CD14-positive monocyte (primary cell): ENCODE results near the gene CCDC12. TPM values are rescaled to one million over a fixed set of nuclear protein-coding genes. Genes with fewer than 3 reads are reported as not detected.

Experiments
- DNase-seq, 3 donors: peaks; one replicate each; pipeline ENCODE4 v3.0.0-alpha.2; 2011 to 2022
- H2AFZ ChIP-seq: 2 replicates; pipeline ENCODE4 v1.6.0; 2012; ENCODE audit warnings: mild to moderate bottlenecking, low read depth, low read length, inconsistent platforms; ENCODE audit not compliant: insufficient read depth, poor library complexity, severe bottlenecking
- H3K27ac ChIP-seq, 2 donors: 1 replicate in 1 of 2; 2 replicates in 1 of 2; pipeline ENCODE4 v1.5.1; 2012 to 2013; ENCODE audit warnings: low read length in 2 of 2, control low read depth in 1 of 2, inconsistent platforms in 1 of 2, low read depth in 1 of 2, mild to moderate bottlenecking in 1 of 2
- H3K27me3 ChIP-seq, 2 donors: one replicate each; pipeline versions ENCODE4 v1.6.0 to v1.6.1; 2011 to 2013; ENCODE audit warnings: low read length in 2 of 2; ENCODE audit not compliant: control insufficient read depth in 2 of 2, insufficient read depth in 2 of 2
- H3K36me3 ChIP-seq, 2 donors: replicated peaks in 1 of 2; 1 replicate in 1 of 2; 2 replicates in 1 of 2; pipeline versions ENCODE4 v1.5.1 to v1.6.1; 2012 to 2013; ENCODE audit warnings: low read length in 2 of 2, control low read depth in 1 of 2, inconsistent platforms in 1 of 2, mild to moderate bottlenecking in 1 of 2; ENCODE audit not compliant: insufficient read depth in 2 of 2, control insufficient read depth in 1 of 2
- H3K4me1 ChIP-seq, 2 donors: 1 replicate in 1 of 2; 2 replicates in 1 of 2; pipeline versions ENCODE4 v1.5.1 to v1.6.1; 2012 to 2013; ENCODE audit warnings: low read length in 2 of 2, control low read depth in 1 of 2, inconsistent platforms in 1 of 2, mild to moderate bottlenecking in 1 of 2, moderate library complexity in 1 of 2; ENCODE audit not compliant: insufficient read depth in 2 of 2, control insufficient read depth in 1 of 2
- H3K4me2 ChIP-seq: replicated peaks from 2 replicates; pipeline ENCODE3; 2012; ENCODE audit warnings: low read length, moderate library complexity, mild to moderate bottlenecking; ENCODE audit not compliant: poor library complexity, severe bottlenecking; ENCODE audit errors: extremely low read depth
- H3K4me3 ChIP-seq, 3 experiments: fragments of 200-600 bp in 1 of 3; sonication (generic) in 1 of 3; replicated peaks in 1 of 3; 1 replicate in 2 of 3; 2 replicates in 1 of 3; pipeline ENCODE4 v1.5.1; 2011 to 2013; ENCODE audit warnings: low read length in 3 of 3, mild to moderate bottlenecking in 3 of 3, control low read depth in 2 of 3, low read depth in 2 of 3, inconsistent platforms in 1 of 3, moderate library complexity in 1 of 3
- H3K79me2 ChIP-seq: 2 replicates; pipeline ENCODE4 v1.6.0; 2012; ENCODE audit warnings: mild to moderate bottlenecking, control low read depth, inconsistent platforms, low read length, moderate library complexity; ENCODE audit not compliant: insufficient read depth
- H3K9ac ChIP-seq: 2 replicates; pipeline ENCODE4 v1.6.0; 2017; ENCODE audit warnings: low read length, mild to moderate bottlenecking; ENCODE audit not compliant: insufficient read depth, poor library complexity, severe bottlenecking
- H3K9me3 ChIP-seq, 2 donors: replicated peaks in 1 of 2; 1 replicate in 1 of 2; 2 replicates in 1 of 2; pipeline versions ENCODE4 v1.5.1 to v1.6.1; 2012 to 2013; ENCODE audit warnings: low read length in 2 of 2, control low read depth in 1 of 2; ENCODE audit not compliant: control insufficient read depth in 1 of 2, insufficient read depth in 1 of 2
- H4K20me1 ChIP-seq: 2 replicates; pipeline ENCODE4 v1.6.0; 2012; ENCODE audit warnings: mild to moderate bottlenecking, low read length, control low read depth, moderate library complexity; ENCODE audit not compliant: insufficient read depth
- H3K27ac Mint-ChIP-seq, 7 donors: one replicate each; pipeline ENCODE4 v1.8.0; 2020; ENCODE audit warnings: mild to moderate bottlenecking in 7 of 7, mixed read lengths in 7 of 7, moderate library complexity in 6 of 7, inconsistent platforms in 2 of 7
- H3K27me3 Mint-ChIP-seq, 3 donors: one replicate each; pipeline ENCODE4 v1.8.0; 2021 to 2022; ENCODE audit warnings: low read depth in 3 of 3, mild to moderate bottlenecking in 3 of 3, mixed read lengths in 3 of 3, moderate library complexity in 3 of 3, inconsistent platforms in 1 of 3
- H3K36me3 Mint-ChIP-seq, 2 donors: one replicate each; pipeline ENCODE4 v1.8.0; 2020; ENCODE audit warnings: mixed read lengths in 2 of 2, inconsistent platforms in 1 of 2, mild to moderate bottlenecking in 1 of 2
- H3K4me1 Mint-ChIP-seq: one replicate; pipeline ENCODE4 v1.8.0; 2020; ENCODE audit warnings: mild to moderate bottlenecking, mixed read lengths
- H3K4me3 Mint-ChIP-seq, 2 donors: one replicate each; pipeline ENCODE4 v1.8.0; 2020; ENCODE audit warnings: mild to moderate bottlenecking in 2 of 2, mixed read lengths in 2 of 2, moderate library complexity in 1 of 2
- H3K9me3 Mint-ChIP-seq, 7 donors: one replicate each; pipeline ENCODE4 v1.8.0; 2020 to 2022; ENCODE audit warnings: mixed read lengths in 7 of 7, mild to moderate bottlenecking in 6 of 7, moderate library complexity in 6 of 7, inconsistent platforms in 2 of 7
- WGBS: methylation state at CpG from one replicate; pipeline ENCODE4 v1.1.5; 2013; ENCODE audit warnings: missing lambda C conversion rate; ENCODE audit not compliant: insufficient coverage; 5-methylcytosine and 5-hydroxymethylcytosine counted together
- intact Hi-C, 2 donors: fragments of 100-400 bp; cut with micrococcal nuclease; formaldehyde crosslinking; loops; one replicate each; pipeline versions ENCODE4 v1.15.0 to v1.15.1; 2023
- polyA plus RNA-seq, 3 donors: library from polyadenylated mRNA; depleted of rRNA in 1 of 3; unstranded in 2 of 3; stranded (reverse) in 1 of 3; fragments of 300-500 nt in 2 of 3; fragments of >200 nt in 1 of 3; fragmentation: Illumina TruSeq in 2 of 3; gene quantifications; 1 replicate in 2 of 3; 2 replicates in 1 of 3; pipeline ENCODE4 v1.2.3, GENCODE V29; 2012 to 2021
- TF ChIP-seq, protein P1 (sequence below): fragments of 200-600 bp; IDR thresholded peaks from one replicate; pipeline ENCODE4 v1.8.0; 2022; ENCODE audit warnings: antibody characterized with exemption, mild to moderate bottlenecking

Gene CCDC12
- polyA plus RNA-seq, 3 donors = 50.1 to 70.7 (median 55.8) TPM

- peak overlapping the region; percentile 70 to 87 for H3K4me3 Mint-ChIP-seq
- intact Hi-C loops = loop anchor here in 1 of 2 donors (1.0 kb wide), 1 partner anchor 19 kb away; no protein-coding TSS in a partner anchor
- H3K4me2 ChIP-seq = peak overlapping the region; percentile 57
Measured at GRCh38 chr3:46948830-46949671, 27.5 kb downstream of the CCDC12 start.

More at GRCh38 chr3:46948830-46949671, 27.5 kb downstream of the CCDC12 start:
- Mint-ChIP-seq H3K27ac (peak overlapping the region; percentile 94 to 99 (median 97)), H3K9me3 (peaks cover 0 to 2% (median 0%) of the 10 kb centered on the region in 7 donors), H3K4me1 (peaks cover 85% of the 10 kb centered on the region), H3K36me3 (peaks cover 45 to 49% of the 10 kb centered on the region in 2 donors), H3K27me3 (no peaks in the 10 kb centered on the region)
- H3K9ac ChIP-seq = peak overlapping the region; percentile 50
- H3K4me3 ChIP-seq = peak overlapping the region in 1 of 3 experiments; percentile 61
- WGBS = 21% methylated on average over 4 of the region's 6 CpGs
- no peaks in the 10 kb centered on the region for H3K27me3 ChIP-seq
- peak; percentile 75 to 83 (median 83) for DNase-seq
- H3K36me3 ChIP-seq = peaks cover 7 to 32% of the 10 kb centered on the region in 2 donors
- peaks cover 96% of the 10 kb centered on the region for H4K20me1 ChIP-seq
- peak overlapping the region; percentile 75 to 87 for H3K27ac ChIP-seq
- no peaks in the 10 kb centered on the region for H3K9me3 ChIP-seq
- H3K79me2 ChIP-seq = peaks cover 95% of the 10 kb centered on the region
- H2AFZ ChIP-seq = no peak overlapping the region
- TF ChIP-seq, protein P1, sequence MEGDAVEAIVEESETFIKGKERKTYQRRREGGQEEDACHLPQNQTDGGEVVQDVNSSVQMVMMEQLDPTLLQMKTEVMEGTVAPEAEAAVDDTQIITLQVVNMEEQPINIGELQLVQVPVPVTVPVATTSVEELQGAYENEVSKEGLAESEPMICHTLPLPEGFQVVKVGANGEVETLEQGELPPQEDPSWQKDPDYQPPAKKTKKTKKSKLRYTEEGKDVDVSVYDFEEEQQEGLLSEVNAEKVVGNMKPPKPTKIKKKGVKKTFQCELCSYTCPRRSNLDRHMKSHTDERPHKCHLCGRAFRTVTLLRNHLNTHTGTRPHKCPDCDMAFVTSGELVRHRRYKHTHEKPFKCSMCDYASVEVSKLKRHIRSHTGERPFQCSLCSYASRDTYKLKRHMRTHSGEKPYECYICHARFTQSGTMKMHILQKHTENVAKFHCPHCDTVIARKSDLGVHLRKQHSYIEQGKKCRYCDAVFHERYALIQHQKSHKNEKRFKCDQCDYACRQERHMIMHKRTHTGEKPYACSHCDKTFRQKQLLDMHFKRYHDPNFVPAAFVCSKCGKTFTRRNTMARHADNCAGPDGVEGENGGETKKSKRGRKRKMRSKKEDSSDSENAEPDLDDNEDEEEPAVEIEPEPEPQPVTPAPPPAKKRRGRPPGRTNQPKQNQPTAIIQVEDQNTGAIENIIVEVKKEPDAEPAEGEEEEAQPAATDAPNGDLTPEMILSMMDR = no peak
- H3K4me1 ChIP-seq = peaks cover 75 to 76% of the 10 kb centered on the region in 2 donors
